Smooth muscle cell (in vitro differentiated cells): ENCODE results near the gene ABCC2. TPM values are rescaled to one million over a fixed set of nuclear protein-coding genes. Genes with fewer than 3 reads are reported as not detected.

Source experiments
- DNase-seq: peaks from one replicate; lab custom pipeline; 2025; ENCODE audit not compliant: unreplicated experiment; lab: John Stamatoyannopoulos, UW
- H2AFZ ChIP-seq: fragments of 200-600 bp; sonication (generic); 2 replicates; pipeline ENCODE4 v1.6.0; 2016; ENCODE audit warnings: antibody characterized with exemption, low read depth, mild to moderate bottlenecking
- H3F3A ChIP-seq: fragments of 200-600 bp; sonication (generic); 2 replicates; pipeline ENCODE4 v1.6.0; 2017; ENCODE audit warnings: antibody characterized with exemption, low read depth
- H3K27ac ChIP-seq: fragments of 200-600 bp; sonication (generic); 2 replicates; pipeline ENCODE4 v1.5.1; 2016; ENCODE audit warnings: low read depth, mild to moderate bottlenecking
- H3K27me3 ChIP-seq: fragments of 200-600 bp; sonication (generic); 2 replicates; pipeline ENCODE4 v1.6.1; 2016; ENCODE audit warnings: low read depth, mild to moderate bottlenecking
- H3K36me3 ChIP-seq: fragments of 200-600 bp; sonication (generic); 2 replicates; pipeline ENCODE4 v1.5.1; 2016; ENCODE audit warnings: low read depth
- H3K4me1 ChIP-seq: fragments of 200-600 bp; sonication (generic); 2 replicates; pipeline ENCODE4 v1.5.1; 2016; ENCODE audit warnings: low read depth
- H3K4me2 ChIP-seq: fragments of 200-600 bp; sonication (generic); 2 replicates; pipeline ENCODE4 v1.6.0; 2016; ENCODE audit warnings: mild to moderate bottlenecking
- H3K4me3 ChIP-seq: fragments of 200-600 bp; sonication (generic); 2 replicates; pipeline ENCODE4 v1.5.1; 2016; ENCODE audit warnings: mild to moderate bottlenecking
- H3K79me2 ChIP-seq: fragments of 200-600 bp; sonication (generic); 2 replicates; pipeline ENCODE4 v1.6.0; 2016; ENCODE audit warnings: low read depth, mild to moderate bottlenecking
- H3K9ac ChIP-seq: fragments of 200-600 bp; sonication (generic); 2 replicates; pipeline ENCODE4 v1.6.0; 2016; ENCODE audit warnings: low read depth
- H3K9me3 ChIP-seq: fragments of 200-600 bp; sonication (generic); replicated peaks from 2 replicates; pipeline ENCODE4 v1.5.1; 2016; ENCODE audit warnings: low read depth
- H4K20me1 ChIP-seq: fragments of 200-600 bp; sonication (generic); 2 replicates; pipeline ENCODE4 v1.6.0; 2016; ENCODE audit warnings: low read depth
- WGBS: methylation state at CpG from one replicate; pipeline ENCODE4 v1.1.7; 2016; ENCODE audit warnings: low lambda C conversion rate; 5-methylcytosine and 5-hydroxymethylcytosine counted together
- polyA plus RNA-seq: library from polyadenylated mRNA; unstranded; fragments of >200 nt; fragmentation: Nextera tagmentation; extraction: Ambion mirVana; gene quantifications from 2 replicates; pipeline ENCODE4 v1.2.1, GENCODE V29; 2016
- total RNA-seq: library from RNA; depleted of rRNA; stranded (reverse); fragments of >200 nt; gene quantifications from 2 replicates; pipeline ENCODE4 v1.2.3, GENCODE V29; 2014
- TF ChIP-seq, protein P1 (sequence below): fragments of 200-600 bp; sonication (generic); IDR thresholded peaks from 2 replicates; pipeline ENCODE4 v1.5.1; 2017; ENCODE audit warnings: borderline replicate concordance, mild to moderate bottlenecking, antibody characterized with exemption; ENCODE audit not compliant: insufficient read depth, poor library complexity, severe bottlenecking

The ABCC2 gene
- total and polyA plus RNA-seq, 2 experiments from 2014 or later = 0.36 to 3.0 TPM

DNA sequence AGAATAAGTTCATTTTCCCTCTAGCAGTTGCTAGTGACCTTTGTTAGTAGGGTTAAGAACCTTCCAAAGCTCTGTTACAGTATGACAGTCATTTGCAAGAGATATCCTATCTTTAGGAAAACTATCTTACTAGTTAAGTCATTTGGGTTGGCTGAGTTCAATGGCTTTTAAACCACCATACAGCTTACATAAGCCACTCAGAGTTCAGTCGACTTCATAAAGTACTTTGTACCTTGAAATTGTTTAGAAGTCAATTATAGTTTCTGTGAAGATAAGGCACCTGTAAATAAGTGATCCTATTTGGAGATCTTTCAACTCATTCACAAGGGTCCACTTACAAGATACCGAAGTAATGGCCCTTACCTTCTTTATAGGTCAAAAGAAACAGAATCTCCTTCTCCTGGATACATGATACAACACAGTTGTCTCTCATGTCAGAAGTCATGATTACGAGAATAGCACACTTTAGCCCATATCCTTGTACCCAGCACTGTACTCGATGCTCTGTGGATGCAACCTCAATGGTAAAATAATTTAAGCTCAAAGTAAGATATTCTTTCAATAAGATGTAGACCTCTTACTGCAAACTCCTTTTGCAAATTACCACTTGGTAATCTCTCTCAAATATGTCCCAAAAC is 11.9 kb upstream of the ABCC2 start:
- no peak overlapping the region for H3K4me3 ChIP-seq
- no peaks in the 10 kb centered on the region for H3K79me2 ChIP-seq
- H3K9me3 ChIP-seq = no peaks in the 10 kb centered on the region
- no peaks in the 10 kb centered on the region for H3K36me3 ChIP-seq
- H3K9ac ChIP-seq = no peak overlapping the region
- whole genome bisulfite sequencing = 87% methylated on average over 4 of the region's 4 CpGs
- no peak overlapping the region for H3K4me2 ChIP-seq
- peaks cover 1% of the 10 kb centered on the region for H3K4me1 ChIP-seq
- TF ChIP-seq, protein P1, sequence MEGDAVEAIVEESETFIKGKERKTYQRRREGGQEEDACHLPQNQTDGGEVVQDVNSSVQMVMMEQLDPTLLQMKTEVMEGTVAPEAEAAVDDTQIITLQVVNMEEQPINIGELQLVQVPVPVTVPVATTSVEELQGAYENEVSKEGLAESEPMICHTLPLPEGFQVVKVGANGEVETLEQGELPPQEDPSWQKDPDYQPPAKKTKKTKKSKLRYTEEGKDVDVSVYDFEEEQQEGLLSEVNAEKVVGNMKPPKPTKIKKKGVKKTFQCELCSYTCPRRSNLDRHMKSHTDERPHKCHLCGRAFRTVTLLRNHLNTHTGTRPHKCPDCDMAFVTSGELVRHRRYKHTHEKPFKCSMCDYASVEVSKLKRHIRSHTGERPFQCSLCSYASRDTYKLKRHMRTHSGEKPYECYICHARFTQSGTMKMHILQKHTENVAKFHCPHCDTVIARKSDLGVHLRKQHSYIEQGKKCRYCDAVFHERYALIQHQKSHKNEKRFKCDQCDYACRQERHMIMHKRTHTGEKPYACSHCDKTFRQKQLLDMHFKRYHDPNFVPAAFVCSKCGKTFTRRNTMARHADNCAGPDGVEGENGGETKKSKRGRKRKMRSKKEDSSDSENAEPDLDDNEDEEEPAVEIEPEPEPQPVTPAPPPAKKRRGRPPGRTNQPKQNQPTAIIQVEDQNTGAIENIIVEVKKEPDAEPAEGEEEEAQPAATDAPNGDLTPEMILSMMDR = no peak
- H2AFZ ChIP-seq = no peak overlapping the region
- no peaks in the 10 kb centered on the region for H4K20me1 ChIP-seq
- DNase-seq = no peak
- H3K27me3 ChIP-seq = no peaks in the 10 kb centered on the region
- no peaks in the 10 kb centered on the region for H3F3A ChIP-seq
- no peak overlapping the region for H3K27ac ChIP-seq

DNA sequence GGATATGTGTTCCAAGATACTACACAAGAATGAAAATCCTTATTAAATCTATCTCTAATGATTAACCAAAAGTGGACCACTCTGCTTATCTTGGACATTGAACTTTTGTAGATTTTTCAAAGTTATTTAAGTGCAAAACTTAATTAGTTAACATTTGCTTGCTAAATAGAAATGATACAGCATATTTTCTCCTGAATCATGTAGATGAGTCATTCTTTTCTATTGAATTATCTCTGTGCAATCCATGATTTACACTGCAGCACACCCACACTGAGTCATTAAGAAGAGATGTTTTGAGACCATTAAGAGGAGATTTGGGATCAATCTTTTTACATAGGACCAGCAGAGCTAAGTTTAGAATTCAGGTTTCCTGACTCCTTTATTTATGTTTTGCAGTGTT is 6.6 kb upstream of the ABCC2 start:
- Histone ChIP-seq H4K20me1 (no peaks in the 10 kb centered on the region), H3K79me2 (no peaks in the 10 kb centered on the region), H3F3A (peaks cover 14% of the 10 kb centered on the region), H3K9me3 (no peaks in the 10 kb centered on the region), H3K4me3 (no peak overlapping the region), H2AFZ (no peak overlapping the region), H3K36me3 (no peaks in the 10 kb centered on the region), H3K27ac (peak overlapping the region; percentile 83), H3K4me1 (peaks cover 13% of the 10 kb centered on the region), H3K27me3 (no peaks in the 10 kb centered on the region), H3K4me2 (peak overlapping the region; percentile 60), H3K9ac (no peak overlapping the region)
- TF ChIP-seq, protein P1 = no peak
- DNase-seq = no peak

DNA sequence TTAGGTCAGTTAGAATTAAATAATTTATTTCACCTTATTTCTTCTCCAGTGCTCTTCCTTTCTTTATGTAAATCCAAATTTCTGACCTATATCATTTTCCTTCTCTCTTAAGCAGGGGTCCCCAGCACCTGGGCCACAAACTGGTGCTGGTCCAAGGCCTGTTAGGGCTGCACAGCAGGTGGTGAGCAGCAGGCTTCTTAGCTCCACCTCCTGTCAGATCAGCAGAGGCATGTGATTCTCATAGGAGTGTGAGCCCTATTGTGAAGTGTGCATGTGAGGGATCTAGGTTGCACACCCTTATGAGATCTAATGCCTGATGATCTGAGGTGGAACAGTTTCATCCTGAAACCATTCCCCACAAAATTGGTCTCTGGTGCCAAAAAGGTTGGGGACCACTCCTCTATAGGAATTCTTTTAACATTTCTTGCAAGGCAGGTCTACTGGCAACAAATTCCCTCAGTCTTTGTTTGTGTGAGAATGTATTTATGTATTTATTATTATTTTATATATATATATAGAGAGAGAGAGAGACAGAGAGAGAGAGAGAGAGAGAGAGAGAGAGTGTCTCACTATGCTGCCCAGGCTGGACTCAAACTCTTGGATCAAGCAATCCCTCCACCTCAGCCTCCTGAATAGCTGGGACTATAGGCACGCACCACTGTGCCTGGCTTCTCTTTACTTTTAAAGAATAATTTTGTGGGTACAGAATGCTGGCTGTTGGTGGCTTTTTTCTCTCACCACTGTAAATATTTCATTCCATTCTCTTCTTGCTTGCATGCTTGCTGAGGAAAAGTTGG is 4.3 kb upstream of the ABCC2 start:
- no peaks in the 10 kb centered on the region for H3K9me3 ChIP-seq
- 100% methylated on average over 1 of the region's 1 CpG for WGBS
- no peaks in the 10 kb centered on the region for H3K27me3 ChIP-seq
- H3K4me2 ChIP-seq = no peak overlapping the region
- DNase-seq = no peak
- no peak overlapping the region for H3K9ac ChIP-seq
- TF ChIP-seq, protein P1 = no peak
- no peaks in the 10 kb centered on the region for H3K79me2 ChIP-seq
- peaks cover 14% of the 10 kb centered on the region for H3F3A ChIP-seq
- H3K4me1 ChIP-seq = peaks cover 13% of the 10 kb centered on the region
- no peak overlapping the region for H3K4me3 ChIP-seq
- peak overlapping the region; percentile 96 for H3K27ac ChIP-seq
- no peaks in the 10 kb centered on the region for H4K20me1 ChIP-seq
- H2AFZ ChIP-seq = peak overlapping the region; percentile 61
- H3K36me3 ChIP-seq = no peaks in the 10 kb centered on the region

DNA sequence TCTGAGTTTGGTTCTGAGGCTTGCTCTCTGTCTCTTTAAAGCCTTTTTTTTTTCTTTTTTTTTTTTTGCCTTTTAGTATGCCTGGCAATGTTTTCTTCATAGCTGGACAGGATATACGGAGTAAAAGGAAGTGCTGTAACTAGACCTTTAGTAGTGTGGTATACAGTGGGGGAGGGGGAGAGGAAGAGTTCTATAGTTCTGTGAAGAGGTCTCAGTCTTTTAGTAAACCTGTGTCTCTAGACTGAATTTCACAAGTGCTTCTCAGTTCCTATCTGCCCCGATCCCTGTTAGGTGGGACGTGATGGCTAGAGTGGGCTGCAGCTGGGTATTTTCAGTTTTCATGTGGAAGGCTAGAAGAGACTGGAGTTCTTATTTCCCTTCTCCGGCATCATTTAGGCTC is 3.1 kb upstream of the ABCC2 start:
- Histone ChIP-seq H2AFZ (peak overlapping the region; percentile 61), H3K79me2 (no peaks in the 10 kb centered on the region), H3K4me2 (peak overlapping the region; percentile 80), H3F3A (peaks cover 14% of the 10 kb centered on the region), H3K36me3 (no peaks in the 10 kb centered on the region), H3K9ac (peak overlapping the region; percentile 85), H3K27me3 (no peaks in the 10 kb centered on the region), H3K27ac (peak overlapping the region; percentile 96), H3K9me3 (no peaks in the 10 kb centered on the region), H3K4me3 (peak overlapping the region; percentile 40), H4K20me1 (no peaks in the 10 kb centered on the region), H3K4me1 (peaks cover 13% of the 10 kb centered on the region)
- TF ChIP-seq, protein P1 = no peak
- WGBS = 11% methylated on average over 4 of the region's 4 CpGs
- DNase-seq = no peak
